T-helper 1 cell treated with Interleukin-12 subunit alpha and Interleukin-12 subunit beta and Interleukin-4 antibody, amounts not matched to agents 30 ng/mL and 1 ng/mL, for 36 hours (primary cell): ENCODE results near the gene NUDT22. TPM values are rescaled to one million over a fixed set of nuclear protein-coding genes. Genes with fewer than 3 reads are reported as not detected.

ENCODE experiments used
- intact Hi-C: fragments of 100-400 bp; cut with micrococcal nuclease; formaldehyde crosslinking; loops from one replicate; pipeline ENCODE4 v1.15.1; 2024
- total RNA-seq: library from RNA; stranded (reverse); gene quantifications from 2 replicates; pipeline ENCODE4 v1.2.3, GENCODE V29; 2022

Gene NUDT22
- total RNA-seq, 1 donor from 2014 or later, result 81.5 TPM

- intact Hi-C loops, result loop anchor here (1.0 kb wide), 6 partner anchors 20 to 99 kb away; partner anchors contain the start of genes DNAJC4, ESRRA, FKBP2 and NUDT22
Observed at GRCh38 chr11:64206457-64207255, 19.4 kb upstream of the NUDT22 start, which contains the start of gene FERMT3. FERMT3 (plus strand) TSS chr11:64206721; CDS start chr11:64207365, 644 bp downstream.

- intact Hi-C loops, result loop anchor here (1.0 kb wide), 5 partner anchors 19 to 98 kb away; partner anchors contain the start of genes DNAJC4, ESRRA, FKBP2 and NUDT22
Observed at GRCh38 chr11:64207256-64208085, 18.6 kb upstream of the NUDT22 start.

GRCh38 chr11:64208086-64208795 is 17.8 kb upstream of the NUDT22 start:
- intact Hi-C loops, result no loop called here

- intact Hi-C loops, result no loop called here
Observed at GRCh38 chr11:64208796-64209562, 17.1 kb upstream of the NUDT22 start.

GRCh38 chr11:64209563-64209843 is 16.6 kb upstream of the NUDT22 start:
- intact Hi-C loops, result no loop called here

- intact Hi-C loops, result no loop called here
Observed at GRCh38 chr11:64210301-64211020, 15.6 kb upstream of the NUDT22 start.

- intact Hi-C loops, result no loop called here
Observed at GRCh38 chr11:64211181-64211872, 14.7 kb upstream of the NUDT22 start.

GRCh38 chr11:64216879-64217278 is 9.2 kb upstream of the NUDT22 start:
- intact Hi-C loops, result no loop called here

- intact Hi-C loops, result no loop called here
Observed at GRCh38 chr11:64218628-64219353, 7.3 kb upstream of the NUDT22 start.

- intact Hi-C loops, result no loop called here
Observed at GRCh38 chr11:64219354-64219684, 6.8 kb upstream of the NUDT22 start.

- intact Hi-C loops, result no loop called here
Observed at GRCh38 chr11:64219755-64220154, 6.3 kb upstream of the NUDT22 start.

GRCh38 chr11:64220271-64220670 is 5.8 kb upstream of the NUDT22 start:
- intact Hi-C loops, result no loop called here

- intact Hi-C loops, result no loop called here
Observed at GRCh38 chr11:64220798-64221197, 5.3 kb upstream of the NUDT22 start.

- intact Hi-C loops, result no loop called here
Observed at GRCh38 chr11:64222651-64223000, 3.4 kb upstream of the NUDT22 start.

- intact Hi-C loops, result no loop called here
Observed at GRCh38 chr11:64223001-64223651, 2.9 kb upstream of the NUDT22 start.

GRCh38 chr11:64224151-64224890 is 1.8 kb upstream of the NUDT22 start:
- intact Hi-C loops, result no loop called here

- intact Hi-C loops, result no loop called here
Observed at GRCh38 chr11:64224891-64225607, 1.0 kb upstream of the NUDT22 start.
